Measurements from ENCODE around the gene TEX51. TPM values are rescaled to one million over a fixed set of nuclear protein-coding genes. Genes with fewer than 3 reads are reported as not detected.

TEX51 gene
- polyA plus RNA-seq, 1 donor from 2014 or later, result not detected

- Histone ChIP-seq H3K27ac (ENCODE audit: low read length) (no peak overlapping the region), H2AFZ (ENCODE audit: low read depth, low read length) (no peak overlapping the region), H3K9me2 (ENCODE audit: insufficient read depth, low read length) (no peaks in the 10 kb centered on the region), H3K36me3 (ENCODE audit: insufficient read depth, low read length) (no peaks in the 10 kb centered on the region), H3F3A (ENCODE audit: insufficient read depth, low read length, poor library complexity, severe bottlenecking) (no peaks in the 10 kb centered on the region), H3K79me2 (replicated peaks; ENCODE audit: insufficient read depth, low read length) (no peaks in the 10 kb centered on the region), H3K4me2 (ENCODE audit: low read length) (no peak overlapping the region), H3K27me3 (ENCODE audit: insufficient read depth, low read depth, low read length) (no peaks in the 10 kb centered on the region), H3K9ac (ENCODE audit: low read length) (no peak overlapping the region), H3K9me3 (ENCODE audit: low read length) (no peaks in the 10 kb centered on the region), H4K20me1 (ENCODE audit: insufficient read depth) (no peaks in the 10 kb centered on the region), H3K4me3 (ENCODE audit: low read length) (no peak overlapping the region)
- TF ChIP-seq EP300 (conservative IDR thresholded peaks at IDR 0.05; ENCODE audit: poor library complexity, severe bottlenecking), result no peak
- TF ChIP-seq MXI1 (conservative IDR thresholded peaks at IDR 0.05; ENCODE audit: poor library complexity, severe bottlenecking), result no peak
- no peak for TF ChIP-seq REST (IDR thresholded peaks at IDR 0.05; ENCODE audit: borderline replicate concordance)
These were observed 46.9 kb upstream of the TEX51 start for GRCh38 chr2:126851756-126852155.

- H3K27ac ChIP-seq (ENCODE audit: low read length), result no peak overlapping the region
These were observed 46.3 kb upstream of the TEX51 start for GRCh38 chr2:126852361-126852760.

More at GRCh38 chr2:126852361-126852760, 46.3 kb upstream of the TEX51 start:
- Histone ChIP-seq H3F3A (ENCODE audit: insufficient read depth, low read length, poor library complexity, severe bottlenecking) (no peaks in the 10 kb centered on the region), H3K79me2 (replicated peaks; ENCODE audit: insufficient read depth, low read length) (no peaks in the 10 kb centered on the region), H4K20me1 (ENCODE audit: insufficient read depth) (no peaks in the 10 kb centered on the region), H3K4me3 (ENCODE audit: low read length) (no peak overlapping the region), H3K27me3 (ENCODE audit: insufficient read depth, low read depth, low read length) (no peaks in the 10 kb centered on the region), H3K9me3 (ENCODE audit: low read length) (no peaks in the 10 kb centered on the region), H2AFZ (ENCODE audit: low read depth, low read length) (no peak overlapping the region), H3K9me2 (ENCODE audit: insufficient read depth, low read length) (no peaks in the 10 kb centered on the region), H3K9ac (ENCODE audit: low read length) (no peak overlapping the region), H3K36me3 (ENCODE audit: insufficient read depth, low read length) (no peaks in the 10 kb centered on the region), H3K4me2 (ENCODE audit: low read length) (no peak overlapping the region)
- TF ChIP-seq MXI1 (conservative IDR thresholded peaks at IDR 0.05; ENCODE audit: poor library complexity, severe bottlenecking) (no peak), CTCF (IDR thresholded peaks at IDR 0.05; ENCODE audit: poor library complexity, severe bottlenecking) (no peak), REST (IDR thresholded peaks at IDR 0.05; ENCODE audit: borderline replicate concordance) (no peak), EP300 (conservative IDR thresholded peaks at IDR 0.05; ENCODE audit: poor library complexity, severe bottlenecking) (no peak), TAF1 (IDR thresholded peaks at IDR 0.05; ENCODE audit: low read depth) (no peak), EZH2 (IDR thresholded peaks at IDR 0.05; ENCODE audit: borderline replicate concordance, insufficient read depth, low read length, poor library complexity, severe bottlenecking) (no peak), SMC3 (conservative IDR thresholded peaks at IDR 0.05; ENCODE audit: poor library complexity) (no peak)
